ENCODE measurements around the gene ABCC10. TPM values are rescaled to one million over a fixed set of nuclear protein-coding genes. Genes with fewer than 3 reads are reported as not detected.

The ABCC10 gene
- total RNA-seq, 1 experiment from 2014 or later, result 28.4 TPM

GRCh38 chr6:43460032-43460431 lies 32.7 kb downstream of the ABCC10 start:
- POLR2A ChIA-PET (ENCODE audit: unreplicated experiment), result no interaction called here
- Histone ChIP-seq H3K9me3 (ENCODE audit: insufficient read depth, low read depth) (no peaks in the 10 kb centered on the region), H3K9me2 (ENCODE audit: insufficient read depth) (no peaks in the 10 kb centered on the region), H4K20me1 (ENCODE audit: insufficient read depth) (no peaks in the 10 kb centered on the region), H3K4me1 (replicated peaks; ENCODE audit: insufficient read depth) (0 out of 2 replicates have a peak, but pooled peaks cover 14% of the 10 kb centered on the region), H3K79me2 (ENCODE audit: low read depth) (no peaks in the 10 kb centered on the region), H3K27ac (no peak overlapping the region), H3K4me2 (no peak overlapping the region), H3K36me3 (ENCODE audit: low read depth) (no peaks in the 10 kb centered on the region), H3K4me3 (no peak overlapping the region), H2AFZ (no peak overlapping the region), H3K27me3 (ENCODE audit: insufficient read depth, low read depth) (no peaks in the 10 kb centered on the region), H3F3A (ENCODE audit: insufficient read depth, low read depth) (peaks cover 8% of the 10 kb centered on the region; the same call in 1 of the 2 replicates)
- intact Hi-C loops (cut with micrococcal nuclease; ENCODE audit: unreplicated experiment), result no loop called here
- TF ChIP-seq CTCF (conservative IDR thresholded peaks at IDR 0.05), result no peak
- BruUV-seq (replicated peaks), result no TSS peak
- CTCF ChIA-PET, result interaction anchor here (0.6 kb wide), 1 partner anchor 447 kb away, joined by 3 read pairs; no protein-coding TSS in a partner anchor
- no peak for DNase-seq

DNA sequence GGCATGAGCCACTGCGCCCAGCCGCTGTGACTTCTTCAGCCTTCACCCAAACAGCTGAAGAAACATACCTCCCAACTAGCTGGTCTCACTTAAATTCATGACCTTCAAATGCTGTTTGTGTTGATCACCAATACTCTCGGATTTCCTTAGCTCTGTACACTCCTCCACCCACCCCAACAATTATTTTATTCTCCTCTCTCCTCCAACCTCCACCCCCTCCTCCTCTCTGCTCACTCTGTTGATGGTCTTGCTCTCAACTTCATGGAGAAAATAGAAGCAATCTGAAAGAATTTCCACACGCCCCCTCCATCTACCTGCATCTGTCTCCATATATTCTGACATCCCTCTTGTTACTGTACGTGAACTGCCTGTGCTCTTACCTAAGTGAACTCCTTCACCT lies 34.6 kb downstream of the ABCC10 start:
- Histone ChIP-seq H3K79me2 (ENCODE audit: low read depth) (no peaks in the 10 kb centered on the region), H4K20me1 (ENCODE audit: insufficient read depth) (no peaks in the 10 kb centered on the region), H3K27me3 (ENCODE audit: insufficient read depth, low read depth) (no peaks in the 10 kb centered on the region), H3K4me2 (no peak overlapping the region), H3K36me3 (ENCODE audit: low read depth) (no peaks in the 10 kb centered on the region), H3K4me1 (replicated peaks; ENCODE audit: insufficient read depth) (0 out of 2 replicates have a peak, but pooled peaks cover 10% of the 10 kb centered on the region), H2AFZ (no peak overlapping the region), H3K9me2 (ENCODE audit: insufficient read depth) (no peaks in the 10 kb centered on the region), H3F3A (ENCODE audit: insufficient read depth, low read depth) (peaks cover 3% of the 10 kb centered on the region; the same call in 1 of the 2 replicates), H3K4me3 (no peak overlapping the region), H3K9me3 (ENCODE audit: insufficient read depth, low read depth) (no peaks in the 10 kb centered on the region), H3K27ac (no peak overlapping the region)
- intact Hi-C loops (cut with micrococcal nuclease; ENCODE audit: unreplicated experiment), result no loop called here
- POLR2A ChIA-PET (ENCODE audit: unreplicated experiment), result no interaction called here
- no peak for DNase-seq
- TF ChIP-seq EZH2 (IDR thresholded peaks at IDR 0.05; ENCODE audit: low read depth) (no peak), CTCF (conservative IDR thresholded peaks at IDR 0.05) (no peak)
- BruUV-seq (replicated peaks), result no TSS peak
- CTCF ChIA-PET, result interaction anchor here (0.7 kb wide), 1 partner anchor 13 kb away, joined by 6 read pairs; no protein-coding TSS in a partner anchor

DNA sequence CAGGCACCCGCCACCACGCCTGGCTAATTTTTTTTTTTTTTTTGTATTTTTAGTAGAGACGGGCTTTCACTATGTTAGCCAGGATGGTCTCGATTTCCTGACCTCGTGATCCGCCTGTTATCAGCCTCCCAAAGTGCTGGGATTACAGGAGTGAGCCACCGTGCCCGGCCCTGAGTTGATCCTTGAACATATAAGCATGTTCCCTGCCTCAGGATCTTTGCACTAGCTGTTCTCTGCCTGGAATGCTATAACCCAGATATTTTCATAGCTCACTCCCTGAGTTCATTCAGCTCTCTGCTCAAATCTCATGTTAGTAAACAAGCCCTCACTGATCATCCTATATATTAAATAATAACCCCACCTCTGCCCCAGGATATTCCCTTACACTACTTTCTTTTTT lies 37.0 kb downstream of the ABCC10 start:
- Histone ChIP-seq H3K79me2 (ENCODE audit: low read depth) (no peaks in the 10 kb centered on the region), H3K36me3 (ENCODE audit: low read depth) (no peaks in the 10 kb centered on the region), H3K9me2 (ENCODE audit: insufficient read depth) (no peaks in the 10 kb centered on the region), H2AFZ (no peak overlapping the region), H4K20me1 (ENCODE audit: insufficient read depth) (no peaks in the 10 kb centered on the region), H3K9me3 (ENCODE audit: insufficient read depth, low read depth) (no peaks in the 10 kb centered on the region), H3K4me3 (no peak overlapping the region), H3K4me2 (no peak overlapping the region), H3F3A (ENCODE audit: insufficient read depth, low read depth) (no peaks in the 10 kb centered on the region), H3K27me3 (ENCODE audit: insufficient read depth, low read depth) (no peaks in the 10 kb centered on the region), H3K4me1 (replicated peaks; ENCODE audit: insufficient read depth) (peaks cover 3% of the 10 kb centered on the region; the same call in 1 of the 2 replicates), H3K27ac (no peak overlapping the region)
- TF ChIP-seq CTCF (conservative IDR thresholded peaks at IDR 0.05) (no peak), EZH2 (IDR thresholded peaks at IDR 0.05; ENCODE audit: low read depth) (no peak)
- CTCF ChIA-PET, result interaction anchor here (0.6 to 0.7 kb wide), 2 partner anchors 31 to 766 kb away, joined by 3 to 5 read pairs; no protein-coding TSS in a partner anchor
- intact Hi-C loops (cut with micrococcal nuclease; ENCODE audit: unreplicated experiment), result no loop called here
- DNase-seq, result no peak
- BruUV-seq (replicated peaks), result no TSS peak
- POLR2A ChIA-PET (ENCODE audit: unreplicated experiment), result no interaction called here
